HCT116 (cell line): ENCODE measurements around the gene HPCAL1. TPM values are rescaled to one million over a fixed set of nuclear protein-coding genes. Genes with fewer than 3 reads are reported as not detected.

Experiments used
- ATAC-seq: fragments of 200-7000 bp; cut with Tn5 transposase; 2 replicates; pipeline ENCODE4 v1.9.1; 2020; ENCODE audit warnings: mild to moderate bottlenecking, moderate library complexity
- BruUV-seq: library from RNA; stranded (reverse); fragments of 400-500 nt; replicated peaks from 2 replicates; lab custom pipeline; 2021; lab: Mats Ljungman, UMichigan
- CTCF ChIA-PET: fragments of 300-600 bp; sonication (Branson Sonifier 250); formaldehyde crosslinking; loops from one replicate; lab custom pipeline; 2021; ENCODE audit warnings: antibody characterized with exemption; lab: Charles Lee
- POLR2A ChIA-PET: fragments of 300-600, 350-600 bp; sonication (Branson Sonifier 250); formaldehyde crosslinking; loops from one replicate; lab custom pipeline; 2021; ENCODE audit warnings: antibody characterized with exemption; lab: Charles Lee
- RAD21 ChIA-PET, 2 experiments: fragments of 300-600 bp; sonication (Branson Sonifier 250); formaldehyde crosslinking; loops; one replicate each; lab custom pipeline; 2023; ENCODE audit warnings: low total read pairs in 2 of 2; ENCODE audit not compliant: uncharacterized antibody in 2 of 2, unreplicated experiment in 2 of 2, low non-redundant PET in 1 of 2; lab: Charles Lee
- DNase-seq: peaks from one replicate; pipeline ENCODE4 v3.0.0-alpha.2; 2010; ENCODE audit warnings: low read depth, low spot score
- H2AFZ ChIP-seq: fragments of 200-600 bp; shearing (Covaris generic), sonication (generic); 2 replicates; pipeline ENCODE4 v1.6.1; 2017; ENCODE audit warnings: low read depth, mixed run types, mixed read lengths, antibody characterized with exemption, low read length; ENCODE audit not compliant: poor library complexity, severe bottlenecking
- H3K27ac ChIP-seq: 2 replicates; pipeline ENCODE4 v1.5.1; 2012; ENCODE audit warnings: low read depth, low read length
- H3K27me3 ChIP-seq: fragments of 200-600 bp; sonication (generic); 2 replicates; pipeline ENCODE4 v1.6.1; 2016; ENCODE audit warnings: mixed run types, low read length, mixed read lengths; ENCODE audit not compliant: insufficient read depth
- H3K36me3 ChIP-seq, 2 experiments: fragments of 200-500 bp in 1 of 2; fragments of 200-600 bp in 1 of 2; sonication (Bioruptor generic) in 1 of 2; sonication (generic) in 1 of 2; 2 replicates each; pipeline versions ENCODE4 v1.5.1 to v1.6.1; 2014 to 2016; ENCODE audit warnings: low read length in 2 of 2, inconsistent platforms in 1 of 2, mixed read lengths in 1 of 2, mixed run types in 1 of 2; ENCODE audit not compliant: insufficient read depth in 2 of 2, control insufficient read depth in 1 of 2
- H3K4me1 ChIP-seq, 2 experiments: fragments of 200-600 bp in 1 of 2; sonication (generic) in 1 of 2; 2 replicates each; pipeline versions ENCODE4 v1.5.1 to v1.6.1; 2012 to 2017; ENCODE audit warnings: low read length in 2 of 2, inconsistent platforms in 1 of 2, mild to moderate bottlenecking in 1 of 2, mixed read lengths in 1 of 2, mixed run types in 1 of 2, moderate library complexity in 1 of 2; ENCODE audit not compliant: insufficient read depth in 2 of 2, control insufficient read depth in 1 of 2
- H3K4me2 ChIP-seq: fragments of 200-600 bp; sonication (generic); 2 replicates; pipeline ENCODE4 v1.6.1; 2017; ENCODE audit warnings: mixed run types, low read length, mixed read lengths
- H3K4me3 ChIP-seq, 2 experiments: fragments of 200-600 bp in 1 of 2; sonication (generic) in 1 of 2; replicated peaks in 1 of 2; 2 replicates each; pipeline ENCODE4 v1.5.1; 2011 to 2016; ENCODE audit warnings: low read length in 2 of 2, control low read depth in 1 of 2, low read depth in 1 of 2, mild to moderate bottlenecking in 1 of 2, mixed read lengths in 1 of 2, mixed run types in 1 of 2
- H3K79me2 ChIP-seq: fragments of 200-600 bp; sonication (generic); 2 replicates; pipeline ENCODE4 v1.6.1; 2017; ENCODE audit warnings: mild to moderate bottlenecking, mixed run types, low read length, moderate library complexity, mixed read lengths; ENCODE audit not compliant: insufficient read depth
- H3K9ac ChIP-seq: fragments of 200-600 bp; sonication (generic); 2 replicates; pipeline ENCODE4 v1.6.1; 2016; ENCODE audit warnings: low read length, mixed read lengths
- H3K9me2 ChIP-seq: fragments of 200-600 bp; sonication (generic), shearing (Covaris generic); 2 replicates; pipeline ENCODE4 v1.6.1; 2017; ENCODE audit warnings: mixed run types, mild to moderate bottlenecking, moderate library complexity; ENCODE audit not compliant: insufficient read depth
- H3K9me3 ChIP-seq, 2 experiments: fragments of 200-500 bp in 1 of 2; fragments of 200-600 bp in 1 of 2; sonication (Bioruptor generic) in 1 of 2; sonication (generic) in 1 of 2; 2 replicates each; pipeline ENCODE4 v1.6.1; 2014 to 2017; ENCODE audit warnings: low read length in 2 of 2, mixed read lengths in 2 of 2, inconsistent platforms in 1 of 2, low read depth in 1 of 2, mild to moderate bottlenecking in 1 of 2, mixed run types in 1 of 2, moderate library complexity in 1 of 2; ENCODE audit not compliant: control insufficient read depth in 1 of 2, insufficient read depth in 1 of 2
- H4K20me1 ChIP-seq: fragments of 200-600 bp; sonication (generic), shearing (Covaris generic); 2 replicates; pipeline ENCODE4 v1.6.1; 2017; ENCODE audit warnings: mixed run types, mild to moderate bottlenecking, moderate library complexity; ENCODE audit not compliant: insufficient read depth
- CBX3 ChIP-seq: IDR thresholded peaks from 2 replicates; pipeline ENCODE4 v1.6.1; 2012; ENCODE audit warnings: low read depth
- EGR1 ChIP-seq: IDR thresholded peaks from 2 replicates; pipeline ENCODE4 v1.6.1; 2012; ENCODE audit warnings: low read depth
- EZH2 ChIP-seq: fragments of 200-600 bp; sonication (generic); IDR thresholded peaks from 2 replicates; pipeline ENCODE4 v1.6.1; 2017; ENCODE audit warnings: antibody characterized with exemption, mixed run types
- SP1 ChIP-seq: IDR thresholded peaks from 2 replicates; pipeline ENCODE4 v1.6.1; 2012; ENCODE audit warnings: low read depth
- TCF7L2 ChIP-seq: IDR thresholded peaks from 2 replicates; pipeline ENCODE4 v1.7.0; 2011; ENCODE audit warnings: borderline replicate concordance, inconsistent platforms; ENCODE audit not compliant: insufficient read depth, insufficient read length; ENCODE audit errors: extremely low read depth
- YY1 ChIP-seq: IDR thresholded peaks from 2 replicates; pipeline ENCODE4 v1.6.1; 2011; ENCODE audit warnings: low read length, low read depth, moderate library complexity, mild to moderate bottlenecking; ENCODE audit not compliant: insufficient replicate concordance; ENCODE audit errors: extremely low read depth
- ZFX ChIP-seq: fragments of 450-650 bp; IDR thresholded peaks from 2 replicates; pipeline ENCODE4 v1.6.1; 2017
- ZNF274 ChIP-seq: fragments of 200-500 bp; sonication (Bioruptor generic); IDR thresholded peaks from 2 replicates; pipeline ENCODE4 v1.6.1; 2014; ENCODE audit warnings: mild to moderate bottlenecking, low read depth, low read length, inconsistent platforms
- intact Hi-C: fragments of 100-400 bp; cut with micrococcal nuclease; formaldehyde crosslinking; loops from 2 replicates; pipeline ENCODE4 v1.10.0; 2022
- total RNA-seq: library from RNA; stranded (reverse); gene quantifications from one replicate; pipeline ENCODE4 v1.2.1, GENCODE V29; 2021; ENCODE audit not compliant: unreplicated experiment
- TF ChIP-seq, protein P1 (sequence below): IDR thresholded peaks from 2 replicates; pipeline ENCODE4 v1.6.1; 2012
- TF ChIP-seq, protein P2 (sequence below): IDR thresholded peaks from 2 replicates; pipeline ENCODE4 v1.6.1; 2012; ENCODE audit warnings: low read depth

The HPCAL1 gene
- total RNA-seq, 1 experiment from 2014 or later: 111 TPM

DNA sequence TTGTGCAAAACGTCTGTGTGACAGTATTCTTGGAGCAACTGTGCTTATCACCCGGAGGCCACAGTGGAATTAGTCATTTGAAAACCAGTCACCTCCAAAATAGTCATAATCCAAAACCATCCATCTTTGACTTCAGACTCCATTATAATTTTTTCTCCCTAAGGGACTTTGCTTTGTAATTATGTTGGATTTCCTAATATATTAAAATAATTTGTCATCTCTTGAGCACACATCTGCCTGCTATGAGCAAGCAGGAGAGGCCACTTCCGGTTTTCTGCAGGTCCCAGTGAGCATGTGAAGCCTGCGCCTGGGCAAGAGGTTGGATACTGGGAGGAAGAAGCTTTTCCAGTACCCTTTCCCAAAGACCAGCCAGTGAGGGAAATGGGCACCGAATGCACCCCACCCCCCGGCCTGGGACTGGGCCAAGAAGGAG is 87.7 kb downstream of the HPCAL1 start:
- intact Hi-C loops: no loop called here
- no TSS peak for BruUV-seq
- no peak overlapping the region for H2AFZ ChIP-seq
- H3K9ac ChIP-seq: no peak overlapping the region
- peaks cover 89% of the 10 kb centered on the region for H3K79me2 ChIP-seq
- CTCF ChIA-PET: no interaction called here
- H3K4me3 ChIP-seq: no peak overlapping the region
- RAD21 ChIA-PET: no interaction called here
- no peaks in the 10 kb centered on the region for H3K36me3 ChIP-seq
- no peak for TF ChIP-seq EGR1
- TF ChIP-seq ZNF274: no peak
- no peak for TF ChIP-seq SP1
- TF ChIP-seq EZH2: no peak
- TF ChIP-seq, protein P1, sequence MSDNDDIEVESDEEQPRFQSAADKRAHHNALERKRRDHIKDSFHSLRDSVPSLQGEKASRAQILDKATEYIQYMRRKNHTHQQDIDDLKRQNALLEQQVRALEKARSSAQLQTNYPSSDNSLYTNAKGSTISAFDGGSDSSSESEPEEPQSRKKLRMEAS: no peak
- no peak for TF ChIP-seq CBX3
- no peak for TF ChIP-seq ZFX
- TF ChIP-seq TCF7L2: no peak
- peaks cover 8 to 40% of the 10 kb centered on the region in 2 experiments for H3K4me1 ChIP-seq
- ATAC-seq (no peak), DNase-seq (no peak)
- H3K27me3 ChIP-seq: no peaks in the 10 kb centered on the region
- H4K20me1 ChIP-seq: 0 out of 2 replicates have a peak, but pooled peaks cover 3% of the 10 kb centered on the region
- no peaks in the 10 kb centered on the region for H3K9me2 ChIP-seq
- H3K4me2 ChIP-seq: no peak overlapping the region
- H3K27ac ChIP-seq: no peak overlapping the region
- no peaks in the 10 kb centered on the region for H3K9me3 ChIP-seq
- POLR2A ChIA-PET: no interaction called here

DNA sequence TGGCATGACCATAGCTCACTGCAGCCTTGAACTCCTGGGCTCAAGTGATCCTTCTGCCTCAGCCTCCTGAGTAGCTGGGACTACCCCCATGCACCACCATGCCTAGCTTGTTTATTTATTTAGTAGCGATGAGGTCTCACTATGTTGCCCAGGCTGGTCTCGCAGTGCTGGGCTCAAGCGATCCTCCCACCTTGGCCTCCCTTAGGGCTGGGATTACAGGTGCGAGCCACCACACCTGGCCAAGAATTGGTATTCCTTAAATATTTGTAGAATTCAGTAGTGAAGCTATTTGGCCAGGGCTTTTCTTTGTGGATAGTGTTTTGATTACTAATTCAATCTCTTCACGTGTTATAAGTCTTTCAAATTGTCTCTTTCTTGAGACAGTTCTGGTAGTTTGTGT is 89.4 kb downstream of the HPCAL1 start:
- POLR2A ChIA-PET: no interaction called here
- H3K4me3 ChIP-seq: no peak overlapping the region
- BruUV-seq: no TSS peak
- H3K36me3 ChIP-seq: no peaks in the 10 kb centered on the region
- no peaks in the 10 kb centered on the region for H3K9me2 ChIP-seq
- intact Hi-C loops: no loop called here
- peaks cover 82% of the 10 kb centered on the region for H3K79me2 ChIP-seq
- H2AFZ ChIP-seq: no peak overlapping the region
- 0 out of 2 replicates have a peak, but pooled peaks cover 3% of the 10 kb centered on the region for H4K20me1 ChIP-seq
- no peak overlapping the region for H3K9ac ChIP-seq
- ATAC-seq (no peak), DNase-seq (no peak)
- H3K9me3 ChIP-seq: no peaks in the 10 kb centered on the region
- H3K27ac ChIP-seq: no peak overlapping the region
- no peak for TF ChIP-seq YY1
- TF ChIP-seq, protein P2, sequence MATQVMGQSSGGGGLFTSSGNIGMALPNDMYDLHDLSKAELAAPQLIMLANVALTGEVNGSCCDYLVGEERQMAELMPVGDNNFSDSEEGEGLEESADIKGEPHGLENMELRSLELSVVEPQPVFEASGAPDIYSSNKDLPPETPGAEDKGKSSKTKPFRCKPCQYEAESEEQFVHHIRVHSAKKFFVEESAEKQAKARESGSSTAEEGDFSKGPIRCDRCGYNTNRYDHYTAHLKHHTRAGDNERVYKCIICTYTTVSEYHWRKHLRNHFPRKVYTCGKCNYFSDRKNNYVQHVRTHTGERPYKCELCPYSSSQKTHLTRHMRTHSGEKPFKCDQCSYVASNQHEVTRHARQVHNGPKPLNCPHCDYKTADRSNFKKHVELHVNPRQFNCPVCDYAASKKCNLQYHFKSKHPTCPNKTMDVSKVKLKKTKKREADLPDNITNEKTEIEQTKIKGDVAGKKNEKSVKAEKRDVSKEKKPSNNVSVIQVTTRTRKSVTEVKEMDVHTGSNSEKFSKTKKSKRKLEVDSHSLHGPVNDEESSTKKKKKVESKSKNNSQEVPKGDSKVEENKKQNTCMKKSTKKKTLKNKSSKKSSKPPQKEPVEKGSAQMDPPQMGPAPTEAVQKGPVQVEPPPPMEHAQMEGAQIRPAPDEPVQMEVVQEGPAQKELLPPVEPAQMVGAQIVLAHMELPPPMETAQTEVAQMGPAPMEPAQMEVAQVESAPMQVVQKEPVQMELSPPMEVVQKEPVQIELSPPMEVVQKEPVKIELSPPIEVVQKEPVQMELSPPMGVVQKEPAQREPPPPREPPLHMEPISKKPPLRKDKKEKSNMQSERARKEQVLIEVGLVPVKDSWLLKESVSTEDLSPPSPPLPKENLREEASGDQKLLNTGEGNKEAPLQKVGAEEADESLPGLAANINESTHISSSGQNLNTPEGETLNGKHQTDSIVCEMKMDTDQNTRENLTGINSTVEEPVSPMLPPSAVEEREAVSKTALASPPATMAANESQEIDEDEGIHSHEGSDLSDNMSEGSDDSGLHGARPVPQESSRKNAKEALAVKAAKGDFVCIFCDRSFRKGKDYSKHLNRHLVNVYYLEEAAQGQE: no peak
- CTCF ChIA-PET: no interaction called here
- H3K27me3 ChIP-seq: no peaks in the 10 kb centered on the region
- peaks cover 0 to 26% of the 10 kb centered on the region in 2 experiments; a peak in 1 of 4 replicates for H3K4me1 ChIP-seq
- RAD21 ChIA-PET: no interaction called here
- no peak overlapping the region for H3K4me2 ChIP-seq
